HG02943 (cell line): ENCODE data around the gene RPSA.
"Not testable (repeated sequence)": the region's sequence is repeated elsewhere in the genome, so short reads cannot be mapped to it uniquely, and the experiment has no call there.

Source experiments
- ATAC-seq: cut with Tn5 transposase; IDR thresholded peaks from one replicate; pipeline ENCODE4 v1.9.1; 2021; ENCODE audit warnings: mild to moderate bottlenecking, low read depth, moderate library complexity; ENCODE audit not compliant: unreplicated experiment

The RPSA gene

GRCh38 chr3:39388153-39388552 is 18.4 kb upstream of the RPSA start:
- ATAC-seq, result no peak

DNA sequence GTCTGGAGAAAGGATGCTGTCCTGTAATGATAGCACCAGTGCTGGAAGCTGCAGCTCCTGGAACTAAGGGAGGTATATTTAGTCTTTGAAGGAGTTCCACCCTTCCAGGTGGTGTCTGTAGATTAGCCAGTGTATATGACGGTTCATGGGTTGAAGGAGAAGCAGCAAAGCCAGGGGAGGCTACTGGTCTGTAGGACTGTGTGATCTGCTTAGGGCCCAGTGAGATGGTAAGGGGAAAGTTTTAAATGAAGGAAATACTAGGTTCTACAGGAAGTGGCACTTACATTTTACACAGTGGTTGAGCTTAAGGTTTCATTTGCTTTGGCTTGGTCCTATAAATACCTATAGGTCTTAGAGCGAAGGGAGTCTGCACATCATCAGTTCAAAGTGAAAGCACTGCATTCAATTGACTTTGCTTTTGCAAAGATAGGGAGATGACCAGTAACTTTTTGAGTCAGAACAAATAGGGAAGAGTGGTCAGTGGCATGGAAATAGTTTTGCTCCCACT is 17.7 kb upstream of the RPSA start:
- peak; percentile 68 for ATAC-seq

GRCh38 chr3:39390181-39390580 is 16.3 kb upstream of the RPSA start:
- no peak for ATAC-seq

DNA sequence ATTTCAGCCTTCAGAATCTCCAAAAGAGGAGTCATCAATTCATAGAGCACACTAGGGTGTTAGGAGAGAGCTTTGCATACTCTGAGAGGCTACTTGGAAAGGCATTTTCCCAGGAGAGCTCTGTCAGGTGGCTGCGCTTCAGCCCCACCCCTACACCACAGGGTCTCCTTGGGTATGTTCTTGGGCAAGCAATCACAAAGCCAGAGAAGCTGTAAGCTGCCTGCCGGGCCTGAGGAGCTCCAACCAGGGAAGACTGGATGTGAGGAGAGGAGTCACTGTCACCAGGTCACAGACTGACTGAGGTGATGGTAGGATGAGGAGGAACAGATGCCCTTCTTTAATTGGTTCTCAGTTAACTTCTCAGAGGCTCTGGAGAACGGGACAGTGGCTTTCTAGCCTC is 9.8 kb upstream of the RPSA start:
- ATAC-seq, result no peak

GRCh38 chr3:39398700-39399099 is 7.8 kb upstream of the RPSA start:
- no peak for ATAC-seq

- ATAC-seq, result no peak
Measured at GRCh38 chr3:39401983-39402382, 4.5 kb upstream of the RPSA start.

- ATAC-seq, result no peak
Measured at GRCh38 chr3:39404943-39405686, 1.4 kb upstream of the RPSA start.

DNA sequence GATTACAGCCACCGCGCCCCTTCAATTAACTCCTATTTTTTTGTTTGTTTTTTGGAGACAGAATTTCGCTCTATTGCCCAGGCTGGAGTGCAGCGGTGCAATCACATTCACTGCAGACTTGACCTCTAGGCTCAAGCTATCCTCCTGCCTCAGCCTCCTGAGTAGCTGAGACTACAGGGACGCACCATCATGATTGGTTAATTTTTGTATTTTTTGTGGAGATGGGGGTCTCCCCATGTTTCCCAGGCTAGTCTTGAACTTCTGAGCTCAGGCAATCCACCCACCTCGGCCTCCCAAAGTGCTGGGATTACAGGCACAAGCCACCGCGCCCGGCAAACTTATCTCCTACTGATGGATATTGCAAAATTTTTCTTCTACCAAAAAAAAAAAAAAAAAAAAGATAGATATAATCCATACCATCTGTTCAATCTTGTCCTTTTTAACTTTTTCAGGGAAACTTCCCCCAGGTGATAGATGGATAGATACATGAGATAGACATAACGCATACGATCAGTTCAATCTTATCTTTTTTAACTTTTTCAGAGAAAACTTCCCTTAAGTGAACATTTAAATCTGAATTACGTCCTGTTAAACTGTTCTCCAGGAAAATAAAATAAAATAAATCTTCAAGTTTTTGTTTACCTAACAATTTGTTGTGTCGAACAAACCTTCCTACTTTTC is 693 bp upstream of the RPSA start:
- ATAC-seq, result no peak

- no peak for ATAC-seq
Measured at GRCh38 chr3:39407259-39407629, 724 bp downstream of the RPSA start.

- ATAC-seq, result no peak
Measured at GRCh38 chr3:39407773-39408492, 1.4 kb downstream of the RPSA start.

GRCh38 chr3:39408493-39409372 is 2.2 kb downstream of the RPSA start:
- no peak for ATAC-seq

- ATAC-seq, result no peak
Measured at GRCh38 chr3:39409514-39410136, 3.1 kb downstream of the RPSA start.

DNA sequence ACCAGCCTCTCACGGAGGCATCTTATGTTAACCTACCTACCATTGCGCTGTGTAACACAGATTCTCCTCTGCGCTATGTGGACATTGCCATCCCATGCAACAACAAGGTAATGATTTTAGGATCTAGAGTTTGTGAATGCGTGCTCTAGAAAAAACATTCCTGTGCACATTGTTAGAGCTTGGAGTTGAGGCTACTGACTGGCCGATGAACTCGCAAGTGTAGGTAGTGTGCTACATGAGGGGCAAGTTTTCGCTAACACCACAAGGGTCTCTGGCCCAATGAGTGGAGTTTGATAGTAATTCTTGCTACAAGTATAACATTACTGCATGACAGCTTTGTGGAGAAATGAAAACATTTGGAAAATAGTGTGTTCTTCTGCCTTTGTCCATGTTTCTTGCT is 4.4 kb downstream of the RPSA start:
- ATAC-seq, result no peak

GRCh38 chr3:39412668-39413260 is 6.2 kb downstream of the RPSA start:
- no peak for ATAC-seq

- no peak for ATAC-seq
Measured at GRCh38 chr3:39413691-39414420, 7.3 kb downstream of the RPSA start.

DNA sequence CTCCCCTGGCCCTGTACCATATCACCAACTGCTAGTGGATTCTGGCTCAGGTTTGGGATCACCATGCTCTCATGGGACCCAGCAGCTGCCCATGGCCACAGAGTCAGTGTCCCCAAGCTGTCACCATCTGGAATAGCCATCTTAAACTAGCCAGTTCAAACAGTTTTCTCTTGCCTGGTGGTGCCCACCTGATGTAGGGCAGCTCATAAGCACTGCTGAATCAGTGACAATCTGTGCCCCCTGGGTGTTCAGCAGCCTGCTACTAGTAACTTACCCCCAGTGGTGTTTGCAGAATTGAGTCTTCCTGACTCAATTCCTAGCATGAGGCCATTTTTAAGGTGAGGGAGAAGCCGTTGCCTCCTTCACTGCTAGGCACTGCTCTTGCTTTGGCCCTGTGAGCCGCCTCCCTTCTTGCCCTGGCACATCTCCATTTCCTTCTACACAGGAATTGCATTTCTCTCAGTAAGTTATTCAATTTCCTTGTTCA is 7.9 kb downstream of the RPSA start:
- ATAC-seq, result no peak

DNA sequence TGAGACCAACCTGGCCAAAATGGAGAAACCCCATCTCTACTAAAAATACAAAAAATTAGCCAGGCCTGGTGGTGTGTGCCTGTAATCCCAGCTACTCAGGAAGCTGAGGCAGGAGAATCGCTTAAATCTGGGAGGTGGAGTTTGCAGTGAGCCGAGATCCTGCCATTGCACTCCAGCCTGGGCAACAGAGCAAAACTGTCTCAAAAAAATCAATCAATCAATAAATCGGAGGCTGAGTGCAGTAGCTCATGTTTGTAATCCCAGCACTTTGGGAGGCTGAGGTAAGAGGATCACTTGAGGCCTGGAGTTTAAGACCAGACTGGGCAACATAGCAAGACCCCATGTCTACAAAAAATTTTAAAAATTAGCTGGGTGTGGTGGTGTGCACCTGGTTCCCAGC is 8.8 kb downstream of the RPSA start:
- not testable (repeated sequence) for ATAC-seq

DNA sequence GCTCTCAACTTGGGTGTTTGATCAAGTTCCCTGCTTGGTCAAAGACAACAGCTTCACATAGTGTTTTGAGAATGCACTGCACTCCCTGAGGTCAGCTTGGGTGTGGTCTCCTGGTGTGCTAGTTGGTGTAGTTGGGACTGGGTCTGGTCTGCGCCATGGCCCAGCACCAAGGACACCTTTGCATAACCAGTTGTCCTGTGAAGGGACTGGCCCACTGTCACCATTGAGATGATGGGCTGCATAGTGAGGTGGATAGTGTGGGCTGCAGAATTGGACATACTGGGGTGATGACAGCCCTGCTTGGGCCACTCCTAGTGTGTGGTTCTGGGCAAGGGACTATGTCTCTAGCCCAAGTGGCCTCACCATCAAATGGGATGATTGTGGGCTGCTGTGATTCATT is 9.5 kb downstream of the RPSA start:
- no peak for ATAC-seq

GRCh38 chr3:39416998-39417397 is 10.5 kb downstream of the RPSA start:
- ATAC-seq, result not testable (repeated sequence)
